ENCODE results near the gene CTNNA2.

- TF ChIP-seq CTCF (IDR thresholded peaks at IDR 0.05) (no peak), POLR2A (IDR thresholded peaks at IDR 0.05) (no peak)
Measured at GRCh38 chr2:79547568-79547967, 34.7 kb downstream of the CTNNA2 start.
